Adrenal gland (tissue), 12 donors: ENCODE data around the gene PLIN1. TPM values are rescaled to one million over a fixed set of nuclear protein-coding genes. Genes with fewer than 3 reads are reported as not detected.

Source experiments
- DNase-seq, 7 donors: peaks; one replicate each; pipeline ENCODE4 v3.0.0-alpha.2; 2019 to 2020
- H3K27ac ChIP-seq, 5 donors: fragments of 200-600 bp; sonication (generic) in 4 of 5; 1 replicate in 3 of 5; 2 replicates in 2 of 5; pipeline versions ENCODE4 v1.5.1 to v1.8.0; 2016 to 2020; ENCODE audit warnings: mild to moderate bottlenecking in 1 of 5
- H3K27me3 ChIP-seq: fragments of 200-600 bp; 2 replicates; pipeline ENCODE4 v1.8.0; 2021
- H3K36me3 ChIP-seq, 2 donors: fragments of 200-600 bp; replicated peaks in 1 of 2; 1 replicate in 1 of 2; 2 replicates in 1 of 2; pipeline versions ENCODE4 v1.5.1 to v1.8.0; 2018 to 2022
- H3K4me1 ChIP-seq, 2 donors: fragments of 200-600 bp; replicated peaks in 1 of 2; 1 replicate in 1 of 2; 2 replicates in 1 of 2; pipeline versions ENCODE4 v1.5.1 to v1.8.0; 2018 to 2021
- H3K4me3 ChIP-seq, 4 donors: fragments of 200-600 bp; sonication (generic) in 3 of 4; one replicate each; pipeline ENCODE4 v1.5.1; 2016 to 2018
- H3K9me3 ChIP-seq, 3 donors: fragments of 200-600 bp; sonication (generic) in 1 of 3; replicated peaks in 1 of 3; 1 replicate in 2 of 3; 2 replicates in 1 of 3; pipeline versions ENCODE4 v1.5.1 to v1.8.0; 2016 to 2021
- POLR2A ChIP-seq, 2 donors: fragments of 450-650 bp; IDR thresholded peaks; one replicate each; pipeline ENCODE4 v1.6.1; 2017; ENCODE audit warnings: antibody characterized with exemption in 2 of 2, mild to moderate bottlenecking in 2 of 2, moderate library complexity in 1 of 2
- WGBS, 4 donors: extraction: QIAGEN DNeasy Blood & Tissue Kit in 2 of 4; methylation state at CpG; one replicate each; pipeline versions ENCODE4 v1.1.5 to v1.1.7; 2013 to 2017; 5-methylcytosine and 5-hydroxymethylcytosine counted together
- intact Hi-C, 2 donors: fragments of 100-400 bp; cut with DNase I; formaldehyde crosslinking; loops; one replicate each; pipeline versions ENCODE4 v1.14.1 to v1.15.0; 2022 to 2023
- polyA plus RNA-seq, 3 donors: library from polyadenylated mRNA; stranded (reverse); fragments of 200-250 nt in 2 of 3; fragments of 350-450 nt in 1 of 3; fragmentation: Illumina TruSeq in 1 of 3; extraction: RNeasy Lipid Tissue Mini Kit (QIAGEN cat#74804) in 1 of 3; gene quantifications; one replicate each; pipeline ENCODE4 v1.2.3, GENCODE V29; 2013 to 2014
- total RNA-seq, 9 donors: library from RNA; depleted of rRNA in 4 of 9; stranded (reverse); fragments of >200 nt in 4 of 9; fragments of 120-200 nt in 1 of 9; fragmentation: NEBNext Ultra II Directional in 1 of 9; extraction: Animal tissue kit (Norgen Biotek cat#: 25700) in 1 of 9; gene quantifications; one replicate each; pipeline versions ENCODE4 v1.1.0 to v1.2.4, GENCODE V29; 2013 to 2023
- TF ChIP-seq, protein P1 (sequence below), 6 experiments: fragments of 450-650 bp in 4 of 6; fragments of 200-600 bp in 2 of 6; sonication (generic) in 1 of 6; IDR thresholded peaks; 1 replicate in 5 of 6; 2 replicates in 1 of 6; pipeline versions ENCODE4 v1.5.1 to v1.8.0; 2016 to 2021; ENCODE audit warnings: antibody characterized with exemption in 6 of 6, mild to moderate bottlenecking in 2 of 6, moderate library complexity in 1 of 6
- donor health status: healthy with polysubstance abuse.
- donor health status: Bipolar disorder and iron deficiency.
- donor health status: DM: yes; HTN: yes; CAD: no.
- donor health status: DM: no; HTN: no; CAD: no.
- donor health status: DM: no; HTN: no; CAD: no.
- donor health status: DM: yes; HTN: yes; CAD: no.

PLIN1 gene
- total and polyA plus RNA-seq, 12 donors = 0.11 to 199 (median 6.3) TPM

DNA sequence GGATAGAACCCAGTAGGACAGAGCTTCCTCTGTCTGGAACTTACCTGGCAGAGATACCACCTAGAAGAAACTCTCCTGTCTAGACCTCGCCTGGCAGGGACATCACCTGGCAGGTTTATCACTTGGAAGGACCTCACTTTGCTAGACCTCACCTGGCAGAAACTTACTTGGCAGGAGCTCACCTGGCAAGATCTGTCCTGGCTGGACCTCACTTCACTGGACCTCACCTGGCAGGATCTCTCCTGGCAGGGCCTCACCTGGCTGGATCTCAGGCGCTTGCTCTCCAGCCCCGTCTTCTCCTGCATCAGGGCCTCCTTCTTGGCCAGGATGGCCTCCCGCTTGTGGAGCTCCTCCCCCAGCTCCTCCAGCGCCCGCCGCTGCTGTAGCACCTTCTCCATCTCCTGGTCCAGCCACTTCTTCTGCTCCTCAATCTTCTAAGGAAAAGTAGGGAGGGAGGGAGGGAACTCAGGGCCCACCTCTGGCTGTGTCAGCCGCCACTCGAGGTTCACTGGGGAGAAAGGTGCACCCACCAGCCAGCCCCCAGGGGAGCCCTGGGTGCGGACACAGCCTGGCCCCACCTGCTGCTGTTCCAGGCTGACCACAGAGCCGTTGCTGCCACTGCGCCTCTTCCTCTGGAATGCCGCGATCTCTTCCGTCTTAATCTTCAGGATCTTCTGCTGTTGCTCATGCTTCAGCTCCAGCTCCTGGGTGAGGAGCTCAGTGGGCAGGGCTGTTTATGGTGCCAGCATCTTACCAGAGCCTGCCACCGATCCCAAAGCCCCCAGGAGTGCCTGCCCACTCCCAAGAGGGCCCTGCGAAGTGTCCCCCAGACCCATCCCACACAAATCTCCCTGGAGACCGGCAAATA, 46.4 kb downstream of the PLIN1 start:
- H3K27ac ChIP-seq = no peak overlapping the region
- H3K4me1 ChIP-seq = no peaks in the 10 kb centered on the region
- intact Hi-C loops = no loop called here
- peak in 1 of 7 donors; percentile 6 for DNase-seq
- peaks cover 0 to 36% of the 10 kb centered on the region in 2 donors for H3K36me3 ChIP-seq
- WGBS, 4 donors = 95 to 97% (median 95%) methylated on average over 18 of the region's 18 CpGs
- H3K27me3 ChIP-seq = no peaks in the 10 kb centered on the region
- no peak overlapping the region for H3K4me3 ChIP-seq
- TF ChIP-seq POLR2A (IDR thresholded peaks at IDR 0.05) = no peak
- TF ChIP-seq, protein P1, sequence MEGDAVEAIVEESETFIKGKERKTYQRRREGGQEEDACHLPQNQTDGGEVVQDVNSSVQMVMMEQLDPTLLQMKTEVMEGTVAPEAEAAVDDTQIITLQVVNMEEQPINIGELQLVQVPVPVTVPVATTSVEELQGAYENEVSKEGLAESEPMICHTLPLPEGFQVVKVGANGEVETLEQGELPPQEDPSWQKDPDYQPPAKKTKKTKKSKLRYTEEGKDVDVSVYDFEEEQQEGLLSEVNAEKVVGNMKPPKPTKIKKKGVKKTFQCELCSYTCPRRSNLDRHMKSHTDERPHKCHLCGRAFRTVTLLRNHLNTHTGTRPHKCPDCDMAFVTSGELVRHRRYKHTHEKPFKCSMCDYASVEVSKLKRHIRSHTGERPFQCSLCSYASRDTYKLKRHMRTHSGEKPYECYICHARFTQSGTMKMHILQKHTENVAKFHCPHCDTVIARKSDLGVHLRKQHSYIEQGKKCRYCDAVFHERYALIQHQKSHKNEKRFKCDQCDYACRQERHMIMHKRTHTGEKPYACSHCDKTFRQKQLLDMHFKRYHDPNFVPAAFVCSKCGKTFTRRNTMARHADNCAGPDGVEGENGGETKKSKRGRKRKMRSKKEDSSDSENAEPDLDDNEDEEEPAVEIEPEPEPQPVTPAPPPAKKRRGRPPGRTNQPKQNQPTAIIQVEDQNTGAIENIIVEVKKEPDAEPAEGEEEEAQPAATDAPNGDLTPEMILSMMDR (IDR thresholded peaks at IDR 0.05) = no peak
- H3K9me3 ChIP-seq = no peaks in the 10 kb centered on the region

- Histone ChIP-seq H3K27me3 (no peaks in the 10 kb centered on the region), H3K4me1 (no peaks in the 10 kb centered on the region), H3K9me3 (no peaks in the 10 kb centered on the region), H3K4me3 (no peak overlapping the region), H3K27ac (no peak overlapping the region), H3K36me3 (peaks cover 0 to 37% of the 10 kb centered on the region in 2 donors)
- DNase-seq = peak in 1 of 7 donors; percentile 10
- intact Hi-C loops = no loop called here
- WGBS, 4 donors = 87 to 90% (median 89%) methylated on average over 10 of the region's 10 CpGs
- TF ChIP-seq POLR2A (IDR thresholded peaks at IDR 0.05) = no peak
- TF ChIP-seq, protein P1 (IDR thresholded peaks at IDR 0.05) = no peak
Measured at GRCh38 chr15:89631902-89632264, 47.3 kb downstream of the PLIN1 start.

DNA sequence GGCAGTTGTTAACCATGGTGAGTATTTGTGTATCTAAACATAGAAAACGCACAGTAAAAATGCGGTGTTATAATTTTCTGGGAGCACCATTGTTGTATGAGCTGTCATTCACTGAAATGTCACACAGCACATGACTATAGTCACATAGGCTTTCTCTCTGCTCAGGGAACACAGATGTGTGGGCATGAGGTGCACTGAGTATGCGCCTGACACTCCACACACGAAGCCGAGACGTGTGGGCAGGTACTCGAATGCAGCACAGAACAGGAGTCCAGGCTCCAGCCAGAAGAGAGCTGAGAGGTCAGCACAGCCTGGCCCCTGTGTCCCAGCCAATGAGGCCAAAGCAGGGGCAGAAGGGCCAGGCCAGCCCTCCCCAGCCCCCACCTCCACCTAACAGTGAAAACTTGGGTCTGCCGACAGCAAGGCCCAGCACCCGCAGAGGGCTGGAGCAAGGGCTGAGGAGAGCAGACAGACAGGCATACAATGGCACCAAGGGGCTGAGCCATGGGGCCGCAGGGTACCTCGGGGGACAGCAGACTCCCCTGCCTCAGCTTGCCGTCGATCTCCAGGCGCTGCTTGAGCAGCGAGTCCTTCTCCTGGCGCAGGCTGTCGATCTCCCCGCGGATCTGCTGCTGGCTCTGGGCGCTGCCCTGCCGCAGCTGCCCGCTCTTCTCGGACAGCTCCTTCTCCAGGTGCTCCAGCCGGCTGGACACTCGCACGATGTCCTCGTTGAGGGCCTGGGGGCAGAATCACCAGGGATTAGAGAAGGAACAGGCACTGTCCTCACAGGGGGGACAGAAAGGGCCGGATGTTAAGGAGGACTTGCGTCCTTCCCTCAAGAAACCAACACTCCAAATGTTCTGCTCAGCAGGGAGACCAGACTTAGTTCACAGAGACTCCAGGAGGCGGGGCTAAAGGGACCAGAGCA, 47.9 kb downstream of the PLIN1 start:
- no peaks in the 10 kb centered on the region for H3K27me3 ChIP-seq
- no peak overlapping the region for H3K4me3 ChIP-seq
- no peaks in the 10 kb centered on the region for H3K4me1 ChIP-seq
- TF ChIP-seq POLR2A (IDR thresholded peaks at IDR 0.05) = no peak
- TF ChIP-seq, protein P1 (IDR thresholded peaks at IDR 0.05) = no peak
- intact Hi-C loops = no loop called here
- no peaks in the 10 kb centered on the region for H3K9me3 ChIP-seq
- peaks cover 0 to 43% of the 10 kb centered on the region in 2 donors for H3K36me3 ChIP-seq
- 94 to 97% (median 95%) methylated on average over 10 to 30 of the region's 30 CpGs for WGBS, 4 donors
- no peak overlapping the region for H3K27ac ChIP-seq
- peak in 1 of 7 donors; percentile 15 for DNase-seq

- H3K9me3 ChIP-seq = no peaks in the 10 kb centered on the region
- WGBS, 4 donors = 91 to 100% (median 96%) methylated on average over 1 to 14 of the region's 14 CpGs
- DNase-seq = peak in 1 of 7 donors; percentile 5
- no peaks in the 10 kb centered on the region for H3K27me3 ChIP-seq
- no peak overlapping the region for H3K4me3 ChIP-seq
- intact Hi-C loops = no loop called here
- no peak overlapping the region for H3K27ac ChIP-seq
- no peak for TF ChIP-seq POLR2A (IDR thresholded peaks at IDR 0.05)
- TF ChIP-seq, protein P1 (IDR thresholded peaks at IDR 0.05) = no peak
- H3K36me3 ChIP-seq = peaks cover 0 to 45% of the 10 kb centered on the region in 2 donors
- H3K4me1 ChIP-seq = no peaks in the 10 kb centered on the region
Measured at GRCh38 chr15:89630260-89630659, 48.9 kb downstream of the PLIN1 start.
